ENCODE measurements around the gene PTH.
A peak's percentile ranks its signal among the peaks of the same experiment; 100 is the strongest.

PTH gene

GRCh38 chr11:13495929-13496328, at the start of gene PTH:
TSS of gene PTH (minus strand) at chr11:13495997. CDS start at chr11:13492855, 3,142 bp downstream.
- Mint-ChIP-seq H3K36me3 (ENCODE audit: low read depth) (no peaks in the 10 kb centered on the region), H3K9me3 (no peaks in the 10 kb centered on the region), H3K4me3 (no peak within 1 kb of the TSS), H3K4me1 (ENCODE audit: low read depth) (no peaks in the 10 kb centered on the region), H3K27me3 (peaks cover 32% of the 10 kb centered on the region), H3K27ac (no peak within 1 kb of the TSS)

- no peaks in the 10 kb centered on the region for H3K4me1 Mint-ChIP-seq (ENCODE audit: low read depth)
- no peak overlapping the region for H3K4me3 Mint-ChIP-seq
- H3K9me3 Mint-ChIP-seq, result peaks cover 20% of the 10 kb centered on the region
These were observed 42.2 kb upstream of the PTH start for GRCh38 chr11:13538044-13538443.

GRCh38 chr11:13535819-13536218, 40.0 kb upstream of the PTH start:
- H3K4me1 Mint-ChIP-seq (ENCODE audit: low read depth), result no peaks in the 10 kb centered on the region

More at GRCh38 chr11:13538044-13538443, 42.2 kb upstream of the PTH start:
- Mint-ChIP-seq H3K27me3 (peaks cover 15% of the 10 kb centered on the region), H3K27ac (no peak overlapping the region), H3K36me3 (ENCODE audit: low read depth) (peaks cover 6% of the 10 kb centered on the region)

GRCh38 chr11:13534358-13534757, 38.6 kb upstream of the PTH start:
- Mint-ChIP-seq H3K27me3 (peaks cover 18% of the 10 kb centered on the region), H3K4me1 (ENCODE audit: low read depth) (no peaks in the 10 kb centered on the region), H3K9me3 (peaks cover 19% of the 10 kb centered on the region), H3K27ac (no peak overlapping the region), H3K4me3 (no peak overlapping the region), H3K36me3 (ENCODE audit: low read depth) (peaks cover 6% of the 10 kb centered on the region)

More at GRCh38 chr11:13535819-13536218, 40.0 kb upstream of the PTH start:
- peaks cover 6% of the 10 kb centered on the region for H3K36me3 Mint-ChIP-seq (ENCODE audit: low read depth)
- peaks cover 19% of the 10 kb centered on the region for H3K9me3 Mint-ChIP-seq
- no peak overlapping the region for H3K4me3 Mint-ChIP-seq
- H3K27me3 Mint-ChIP-seq, result peaks cover 18% of the 10 kb centered on the region
- no peak overlapping the region for H3K27ac Mint-ChIP-seq

GRCh38 chr11:13525257-13525656, 29.5 kb upstream of the PTH start:
- Mint-ChIP-seq H3K36me3 (ENCODE audit: low read depth) (no peaks in the 10 kb centered on the region), H3K4me3 (no peak overlapping the region), H3K27me3 (no peaks in the 10 kb centered on the region), H3K4me1 (ENCODE audit: low read depth) (no peaks in the 10 kb centered on the region), H3K9me3 (no peaks in the 10 kb centered on the region), H3K27ac (no peak overlapping the region)

- peaks cover 23% of the 10 kb centered on the region for H3K27me3 Mint-ChIP-seq
- H3K9me3 Mint-ChIP-seq, result no peaks in the 10 kb centered on the region
- no peak overlapping the region for H3K4me3 Mint-ChIP-seq
- H3K27ac Mint-ChIP-seq, result no peak overlapping the region
- no peaks in the 10 kb centered on the region for H3K36me3 Mint-ChIP-seq (ENCODE audit: low read depth)
- H3K4me1 Mint-ChIP-seq (ENCODE audit: low read depth), result no peaks in the 10 kb centered on the region
These were observed 7.6 kb upstream of the PTH start for GRCh38 chr11:13503393-13503792.

- Mint-ChIP-seq H3K9me3 (no peaks in the 10 kb centered on the region), H3K27ac (no peak overlapping the region), H3K27me3 (peaks cover 27% of the 10 kb centered on the region), H3K4me3 (no peak overlapping the region), H3K4me1 (ENCODE audit: low read depth) (no peaks in the 10 kb centered on the region), H3K36me3 (ENCODE audit: low read depth) (no peaks in the 10 kb centered on the region)
These were observed 6.7 kb upstream of the PTH start for GRCh38 chr11:13502492-13502891.

- Mint-ChIP-seq H3K27me3 (peaks cover 27% of the 10 kb centered on the region), H3K4me3 (no peak overlapping the region), H3K36me3 (ENCODE audit: low read depth) (no peaks in the 10 kb centered on the region), H3K4me1 (ENCODE audit: low read depth) (no peaks in the 10 kb centered on the region), H3K9me3 (no peaks in the 10 kb centered on the region), H3K27ac (no peak overlapping the region)
These were observed 1.7 kb downstream of the PTH start for GRCh38 chr11:13494051-13494450.

GRCh38 chr11:13487661-13488030, 8.2 kb downstream of the PTH start:
- Mint-ChIP-seq H3K4me3 (peak overlapping the region; percentile 40), H3K9me3 (no peaks in the 10 kb centered on the region), H3K36me3 (ENCODE audit: low read depth) (no peaks in the 10 kb centered on the region), H3K27me3 (peaks cover 3% of the 10 kb centered on the region), H3K27ac (no peak overlapping the region), H3K4me1 (ENCODE audit: low read depth) (peaks cover 5% of the 10 kb centered on the region)

GRCh38 chr11:13486926-13487660, 8.7 kb downstream of the PTH start:
- Mint-ChIP-seq H3K36me3 (ENCODE audit: low read depth) (no peaks in the 10 kb centered on the region), H3K27me3 (peaks cover 3% of the 10 kb centered on the region), H3K4me1 (ENCODE audit: low read depth) (peaks cover 5% of the 10 kb centered on the region), H3K4me3 (peak overlapping the region; percentile 40), H3K27ac (no peak overlapping the region), H3K9me3 (no peaks in the 10 kb centered on the region)

- Mint-ChIP-seq H3K4me1 (ENCODE audit: low read depth) (no peaks in the 10 kb centered on the region), H3K9me3 (no peaks in the 10 kb centered on the region), H3K36me3 (ENCODE audit: low read depth) (no peaks in the 10 kb centered on the region), H3K27me3 (peaks cover 31% of the 10 kb centered on the region), H3K4me3 (no peak overlapping the region), H3K27ac (no peak overlapping the region)
These were observed 15.6 kb downstream of the PTH start for GRCh38 chr11:13480198-13480597.

- H3K27ac Mint-ChIP-seq, result no peak overlapping the region
These were observed 16.1 kb downstream of the PTH start for GRCh38 chr11:13479688-13480087.

GRCh38 chr11:13475091-13475490, 20.7 kb downstream of the PTH start:
- H3K36me3 Mint-ChIP-seq (ENCODE audit: low read depth), result no peaks in the 10 kb centered on the region
- no peak overlapping the region for H3K4me3 Mint-ChIP-seq
- H3K9me3 Mint-ChIP-seq, result no peaks in the 10 kb centered on the region
- peaks cover 31% of the 10 kb centered on the region for H3K27me3 Mint-ChIP-seq
- no peak overlapping the region for H3K27ac Mint-ChIP-seq
- H3K4me1 Mint-ChIP-seq (ENCODE audit: low read depth), result no peaks in the 10 kb centered on the region

More at GRCh38 chr11:13479688-13480087, 16.1 kb downstream of the PTH start:
- Mint-ChIP-seq H3K36me3 (ENCODE audit: low read depth) (no peaks in the 10 kb centered on the region), H3K27me3 (peaks cover 34% of the 10 kb centered on the region), H3K9me3 (no peaks in the 10 kb centered on the region), H3K4me1 (ENCODE audit: low read depth) (no peaks in the 10 kb centered on the region), H3K4me3 (no peak overlapping the region)

- Mint-ChIP-seq H3K27ac (no peak overlapping the region), H3K4me3 (no peak overlapping the region), H3K27me3 (peaks cover 28% of the 10 kb centered on the region), H3K9me3 (no peaks in the 10 kb centered on the region), H3K36me3 (ENCODE audit: low read depth) (no peaks in the 10 kb centered on the region), H3K4me1 (ENCODE audit: low read depth) (no peaks in the 10 kb centered on the region)
These were observed 22.6 kb downstream of the PTH start for GRCh38 chr11:13473013-13473722.

GRCh38 chr11:13468750-13469149, 27.0 kb downstream of the PTH start:
- H3K9me3 Mint-ChIP-seq, result no peaks in the 10 kb centered on the region
- H3K27me3 Mint-ChIP-seq, result peaks cover 12% of the 10 kb centered on the region
- H3K36me3 Mint-ChIP-seq (ENCODE audit: low read depth), result no peaks in the 10 kb centered on the region
- peaks cover 6% of the 10 kb centered on the region for H3K4me1 Mint-ChIP-seq (ENCODE audit: low read depth)
- H3K4me3 Mint-ChIP-seq, result no peak overlapping the region
- H3K27ac Mint-ChIP-seq, result no peak overlapping the region

Measured in stimulated activated naive CD8-positive, alpha-beta T cell treated with anti-CD3 and anti-CD28 coated beads, Interleukin-15, Interleukin-2, amounts not matched to agents 100 ng/mL and 50 ng/mL, for 24 hours (primary cell).